Adrenal gland (tissue), 5 donors: ENCODE measurements around the gene CHTF8.

Experiments used
- CTCF ChIP-seq, 6 experiments: fragments of 450-650 bp in 4 of 6; fragments of 200-600 bp in 2 of 6; sonication (generic) in 1 of 6; IDR thresholded peaks; 1 replicate in 5 of 6; 2 replicates in 1 of 6; pipeline versions ENCODE4 v1.5.1 to v1.8.0; 2016 to 2021; ENCODE audit warnings: antibody characterized with exemption in 6 of 6, mild to moderate bottlenecking in 2 of 6, moderate library complexity in 1 of 6
- POLR2A ChIP-seq, 2 donors: fragments of 450-650 bp; IDR thresholded peaks; one replicate each; pipeline ENCODE4 v1.6.1; 2017; ENCODE audit warnings: antibody characterized with exemption in 2 of 2, mild to moderate bottlenecking in 2 of 2, moderate library complexity in 1 of 2
- donor health status: DM: no; HTN: no; CAD: no.

GRCh38 chr16:69105501-69106361, 26.7 kb downstream of the CHTF8 start, which contains the start of gene HAS3:
- no peak for TF ChIP-seq CTCF (IDR thresholded peaks at IDR 0.05)
- no peak for TF ChIP-seq POLR2A (IDR thresholded peaks at IDR 0.05)
